HEK293T (cell line): ENCODE measurements around the gene LHPP.

Source experiments
- ELF4 ChIP-seq: fragments of 450-650 bp; IDR thresholded peaks from 2 replicates; pipeline ENCODE4 v1.6.1; 2017; ENCODE audit warnings: antibody characterized with exemption
- L3MBTL2 ChIP-seq: fragments of 450-650 bp; conservative IDR thresholded peaks from 2 replicates; pipeline ENCODE4 v1.6.1; 2016; ENCODE audit warnings: mild to moderate bottlenecking
- TARDBP ChIP-seq: fragments of 450-650 bp; IDR thresholded peaks from 2 replicates; pipeline ENCODE4 v1.6.1; 2016

DNA sequence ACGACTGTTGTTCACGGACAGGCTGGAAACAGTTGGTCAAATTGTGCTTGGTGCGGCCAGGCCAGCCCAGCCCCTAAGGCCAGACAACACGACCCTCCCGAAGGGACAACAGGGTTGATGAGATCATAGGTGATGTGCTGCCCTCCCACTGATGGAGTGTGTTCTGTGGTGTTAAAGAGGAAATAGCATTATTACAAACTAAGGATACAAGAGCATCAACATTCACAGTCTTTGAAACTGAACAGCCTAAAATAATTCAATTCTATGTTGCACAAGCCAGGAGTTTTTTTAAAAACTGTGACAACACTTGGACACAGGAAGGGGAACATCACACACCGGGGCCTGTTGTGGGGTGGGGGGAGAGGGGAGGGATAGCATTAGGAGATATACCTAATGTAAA is 194.9 kb downstream of the LHPP start:
- TF ChIP-seq L3MBTL2 (no peak), TARDBP (no peak), ELF4 (no peak)
